ENCODE results near the gene MYD88. TPM values are rescaled to one million over a fixed set of nuclear protein-coding genes. Genes with fewer than 3 reads are reported as not detected.

Gene MYD88
- total and polyA plus RNA-seq, 4 donors, result 17.7 to 33.6 (median 21.3) TPM

- intact Hi-C loops (cut with DNase I), result no loop called here
- no peaks in the 10 kb centered on the region for H3K4me1 ChIP-seq (ENCODE audit: control insufficient read depth in 1 of 2, insufficient read depth in 2 of 2, low read length in 2 of 2)
- no peak overlapping the region for H3K4me3 ChIP-seq (ENCODE audit: low read length in 2 of 2)
- no peaks in the 10 kb centered on the region for H3K36me3 ChIP-seq (ENCODE audit: control insufficient read depth in 1 of 2, insufficient read depth in 2 of 2, low read length in 1 of 2)
- no peaks in the 10 kb centered on the region for H3K9me3 ChIP-seq (ENCODE audit: control insufficient read depth, low read length)
- H3K27ac ChIP-seq (ENCODE audit: low read depth in 1 of 2, low read length in 2 of 2), result no peak overlapping the region
- WGBS, 2 donors, result 84 to 94% methylated on average over 4 of the region's 4 CpGs
- ATAC-seq (ENCODE audit: low FRiP score) (no peak), DNase-seq (peak in 1 of 2 donors; percentile 19)
- H3K27me3 ChIP-seq (ENCODE audit: control insufficient read depth in 1 of 2, insufficient read depth in 2 of 2, low read length in 1 of 2), result no peaks in the 10 kb centered on the region
Observed at GRCh38 chr3:38111201-38111600, 27.3 kb upstream of the MYD88 start.

- whole genome bisulfite sequencing, 2 donors, result 73 to 75% methylated on average over 16 of the region's 16 CpGs
- intact Hi-C loops (cut with DNase I), result no loop called here
- DNase-seq (peak in 1 of 2 donors; percentile 43), ATAC-seq (ENCODE audit: low FRiP score) (no peak)
- no peak overlapping the region for H3K27ac ChIP-seq (ENCODE audit: low read depth in 1 of 2, low read length in 2 of 2)
- no peaks in the 10 kb centered on the region for H3K27me3 ChIP-seq (ENCODE audit: control insufficient read depth in 1 of 2, insufficient read depth in 2 of 2, low read length in 1 of 2)
- H3K4me3 ChIP-seq (ENCODE audit: low read length in 2 of 2), result no peak overlapping the region
- no peaks in the 10 kb centered on the region for H3K4me1 ChIP-seq (ENCODE audit: control insufficient read depth in 1 of 2, insufficient read depth in 2 of 2, low read length in 2 of 2)
- no peaks in the 10 kb centered on the region for H3K9me3 ChIP-seq (ENCODE audit: control insufficient read depth, low read length)
- H3K36me3 ChIP-seq (ENCODE audit: control insufficient read depth in 1 of 2, insufficient read depth in 2 of 2, low read length in 1 of 2), result no peaks in the 10 kb centered on the region
Observed at GRCh38 chr3:38111696-38112377, 26.6 kb upstream of the MYD88 start.

GRCh38 chr3:38112378-38112761 lies 26.1 kb upstream of the MYD88 start:
- intact Hi-C loops (cut with DNase I), result no loop called here
- DNase-seq, result peak in 1 of 2 donors; percentile 62
- 83 to 84% methylated on average over 7 of the region's 7 CpGs for WGBS, 2 donors
- Histone ChIP-seq H3K27ac (ENCODE audit: low read depth in 1 of 2, low read length in 2 of 2) (no peak overlapping the region), H3K36me3 (ENCODE audit: control insufficient read depth in 1 of 2, insufficient read depth in 2 of 2, low read length in 1 of 2) (no peaks in the 10 kb centered on the region), H3K4me1 (ENCODE audit: control insufficient read depth in 1 of 2, insufficient read depth in 2 of 2, low read length in 2 of 2) (no peaks in the 10 kb centered on the region), H3K27me3 (ENCODE audit: control insufficient read depth in 1 of 2, insufficient read depth in 2 of 2, low read length in 1 of 2) (no peaks in the 10 kb centered on the region), H3K9me3 (ENCODE audit: control insufficient read depth, low read length) (no peaks in the 10 kb centered on the region), H3K4me3 (ENCODE audit: low read length in 2 of 2) (no peak overlapping the region)
- ATAC-seq (ENCODE audit: low FRiP score), result no peak

- WGBS, 2 donors, result 82 to 87% methylated on average over 13 of the region's 13 CpGs
- intact Hi-C loops (cut with DNase I), result no loop called here
- ATAC-seq (ENCODE audit: low FRiP score) (no peak), DNase-seq (peak in 1 of 2 donors; percentile 75)
- Histone ChIP-seq H3K4me1 (ENCODE audit: control insufficient read depth in 1 of 2, insufficient read depth in 2 of 2, low read length in 2 of 2) (no peaks in the 10 kb centered on the region), H3K36me3 (ENCODE audit: control insufficient read depth in 1 of 2, insufficient read depth in 2 of 2, low read length in 1 of 2) (no peaks in the 10 kb centered on the region), H3K9me3 (ENCODE audit: control insufficient read depth, low read length) (no peaks in the 10 kb centered on the region), H3K27ac (ENCODE audit: low read depth in 1 of 2, low read length in 2 of 2) (no peak overlapping the region), H3K4me3 (ENCODE audit: low read length in 2 of 2) (no peak overlapping the region), H3K27me3 (ENCODE audit: control insufficient read depth in 1 of 2, insufficient read depth in 2 of 2, low read length in 1 of 2) (no peaks in the 10 kb centered on the region)
Observed at GRCh38 chr3:38114052-38114874, 24.2 kb upstream of the MYD88 start.

GRCh38 chr3:38114875-38115644 lies 23.4 kb upstream of the MYD88 start:
- no peaks in the 10 kb centered on the region for H3K36me3 ChIP-seq (ENCODE audit: control insufficient read depth in 1 of 2, insufficient read depth in 2 of 2, low read length in 1 of 2)
- H3K9me3 ChIP-seq (ENCODE audit: control insufficient read depth, low read length), result no peaks in the 10 kb centered on the region
- peak in 1 of 2 donors; percentile 60 for DNase-seq
- no peaks in the 10 kb centered on the region for H3K4me1 ChIP-seq (ENCODE audit: control insufficient read depth in 1 of 2, insufficient read depth in 2 of 2, low read length in 2 of 2)
- no peak overlapping the region for H3K4me3 ChIP-seq (ENCODE audit: low read length in 2 of 2)
- H3K27me3 ChIP-seq (ENCODE audit: control insufficient read depth in 1 of 2, insufficient read depth in 2 of 2, low read length in 1 of 2), result no peaks in the 10 kb centered on the region
- WGBS, 2 donors, result 78 to 80% methylated on average over 13 of the region's 13 CpGs
- intact Hi-C loops (cut with DNase I), result no loop called here
- H3K27ac ChIP-seq (ENCODE audit: low read depth in 1 of 2, low read length in 2 of 2), result no peak overlapping the region
- no peak for ATAC-seq (ENCODE audit: low FRiP score)

GRCh38 chr3:38115645-38116427 lies 22.6 kb upstream of the MYD88 start:
- H3K4me3 ChIP-seq (ENCODE audit: low read length in 2 of 2), result no peak overlapping the region
- H3K4me1 ChIP-seq (ENCODE audit: control insufficient read depth in 1 of 2, insufficient read depth in 2 of 2, low read length in 2 of 2), result no peaks in the 10 kb centered on the region
- H3K9me3 ChIP-seq (ENCODE audit: control insufficient read depth, low read length), result no peaks in the 10 kb centered on the region
- H3K27me3 ChIP-seq (ENCODE audit: control insufficient read depth in 1 of 2, insufficient read depth in 2 of 2, low read length in 1 of 2), result no peaks in the 10 kb centered on the region
- H3K36me3 ChIP-seq (ENCODE audit: control insufficient read depth in 1 of 2, insufficient read depth in 2 of 2, low read length in 1 of 2), result no peaks in the 10 kb centered on the region
- intact Hi-C loops (cut with DNase I), result no loop called here
- no peak overlapping the region for H3K27ac ChIP-seq (ENCODE audit: low read depth in 1 of 2, low read length in 2 of 2)
- ATAC-seq (ENCODE audit: low FRiP score) (no peak), DNase-seq (peak in 1 of 2 donors; percentile 43)
- 69 to 72% methylated on average over 9 of the region's 9 CpGs for WGBS, 2 donors

- DNase-seq (peak in 1 of 2 donors; percentile 63), ATAC-seq (ENCODE audit: low FRiP score) (no peak)
- H3K36me3 ChIP-seq (ENCODE audit: control insufficient read depth in 1 of 2, insufficient read depth in 2 of 2, low read length in 1 of 2), result no peaks in the 10 kb centered on the region
- no peaks in the 10 kb centered on the region for H3K27me3 ChIP-seq (ENCODE audit: control insufficient read depth in 1 of 2, insufficient read depth in 2 of 2, low read length in 1 of 2)
- no peaks in the 10 kb centered on the region for H3K4me1 ChIP-seq (ENCODE audit: control insufficient read depth in 1 of 2, insufficient read depth in 2 of 2, low read length in 2 of 2)
- WGBS, 2 donors, result 83 to 85% methylated on average over 12 of the region's 12 CpGs
- H3K4me3 ChIP-seq (ENCODE audit: low read length in 2 of 2), result no peak overlapping the region
- no peaks in the 10 kb centered on the region for H3K9me3 ChIP-seq (ENCODE audit: control insufficient read depth, low read length)
- intact Hi-C loops (cut with DNase I), result no loop called here
- H3K27ac ChIP-seq (ENCODE audit: low read depth in 1 of 2, low read length in 2 of 2), result no peak overlapping the region
Observed at GRCh38 chr3:38116471-38117162, 21.8 kb upstream of the MYD88 start.

Data from aorta (tissue), 5 donors.